ENCODE results near the gene SPAG4. TPM values are rescaled to one million over a fixed set of nuclear protein-coding genes. Genes with fewer than 3 reads are reported as not detected.

SPAG4 gene
- total and polyA plus RNA-seq, 10 of the 15 experiments (the other 5 are each of a cell fraction or from before 2014, with no cell fraction given) = 0.90 to 12.5 (median 2.4) TPM

GRCh38 chr20:35587436-35587835, 28.2 kb upstream of the SPAG4 start:
- ChIA-PET CTCF (no interaction called here), RAD21 (ENCODE audit: unreplicated experiment) (no interaction called here), SMC1A (ENCODE audit: uncharacterized antibody, unreplicated experiment) (no interaction called here), POLR2A (interaction anchor here (0.7 kb wide), 1 partner anchor 293 kb away, joined by 4 read pairs; no protein-coding TSS in a partner anchor)
- Histone ChIP-seq H3K4me3 (no peak overlapping the region), H3K36me3 (ENCODE audit: control insufficient read depth in 2 of 2, insufficient read depth in 2 of 2, low read length in 1 of 2) (no peaks in the 10 kb centered on the region), H3K9me3 (replicated peaks; ENCODE audit: control insufficient read depth, insufficient read depth, low read length) (no peaks in the 10 kb centered on the region), H3K79me2 (ENCODE audit: control insufficient read depth, insufficient read depth, low read length) (no peaks in the 10 kb centered on the region), H3K27me3 (replicated peaks in 1 of 2; ENCODE audit: control insufficient read depth in 2 of 2, insufficient read depth in 2 of 2, low read length in 1 of 2) (no peaks in the 10 kb centered on the region), H3K4me1 (ENCODE audit: control insufficient read depth, insufficient read depth, low read length) (no peaks in the 10 kb centered on the region), H2AFZ (ENCODE audit: control insufficient read depth, low read depth, low read length) (no peak overlapping the region), H4K20me1 (ENCODE audit: control insufficient read depth, insufficient read depth) (no peaks in the 10 kb centered on the region), H3K9ac (ENCODE audit: control insufficient read depth, insufficient read depth, low read length) (no peak overlapping the region), H3K27ac (ENCODE audit: control insufficient read depth, insufficient read depth) (no peak overlapping the region), H3K4me2 (ENCODE audit: control insufficient read depth, insufficient read depth) (no peak overlapping the region)
- FAIRE-seq (no peak), DNase-seq (ENCODE audit: low read depth, low spot score) (no peak), ATAC-seq (no peak)
- no peak for TF ChIP-seq CREB1 (IDR thresholded peaks at IDR 0.05; ENCODE audit: low read depth)
- no peak for TF ChIP-seq PAX5 (IDR thresholded peaks at IDR 0.05; ENCODE audit: borderline replicate concordance, low read depth, low read length)
- no peak for TF ChIP-seq LARP7 (IDR thresholded peaks at IDR 0.05)
- TF ChIP-seq HCFC1 (IDR thresholded peaks at IDR 0.05; ENCODE audit: low read length) = no peak
- TF ChIP-seq ZNF274 (IDR thresholded peaks at IDR 0.05; ENCODE audit: insufficient read depth, insufficient read length) = no peak
- no peak for TF ChIP-seq SUPT20H (IDR thresholded peaks at IDR 0.05; ENCODE audit: borderline replicate concordance, control insufficient read depth, low read depth, low read length)
- TF ChIP-seq SIN3A (IDR thresholded peaks at IDR 0.05; ENCODE audit: low read depth, low read length) = no peak
- TF ChIP-seq ZSCAN29 (IDR thresholded peaks at IDR 0.05) = no peak
- TF ChIP-seq TARDBP (IDR thresholded peaks at IDR 0.05; ENCODE audit: borderline replicate concordance) = no peak
- TF ChIP-seq SMC3 (IDR thresholded peaks at IDR 0.05; ENCODE audit: borderline replicate concordance, low read length) = no peak
- no peak for TF ChIP-seq TCF3 (IDR thresholded peaks at IDR 0.05; ENCODE audit: borderline replicate concordance, insufficient read depth, low read depth, low read length)
- TF ChIP-seq NR2F1 (conservative IDR thresholded peaks at IDR 0.05) = no peak
- WGBS (ENCODE audit: insufficient coverage, insufficient replicate concordance, low lambda C conversion rate, missing lambda C conversion rate) = 50% methylated on average over 2 of the region's 2 CpGs
- in situ Hi-C loops (cut with MboI) = no loop called here
- no TSS peak for BruUV-seq (replicated peaks)
- intact Hi-C loops (cut with micrococcal nuclease; ENCODE audit: unreplicated experiment) = no loop called here

Measured in GM12878 (cell line).